GM23338 (cell line): ENCODE data around the gene WDR75. TPM values are rescaled to one million over a fixed set of nuclear protein-coding genes. Genes with fewer than 3 reads are reported as not detected.

Experiments
- ATAC-seq: fragments of 200-7000 bp; cut with Tn5 transposase; 3 replicates; pipeline ENCODE4 v1.9.1; 2020
- DNase-seq: peaks from one replicate; pipeline ENCODE4 v3.0.0-alpha.2; 2015; ENCODE audit warnings: low spot score
- H2AFZ ChIP-seq: fragments of 200-600 bp; sonication (generic); 2 replicates; pipeline ENCODE4 v1.8.0; 2016; ENCODE audit warnings: antibody characterized with exemption, mild to moderate bottlenecking, moderate library complexity
- H3F3A ChIP-seq: fragments of 200-600 bp; sonication (generic); replicated peaks from 2 replicates; pipeline ENCODE4 v1.8.0; 2017; ENCODE audit warnings: antibody characterized with exemption, mixed run types, low read depth
- H3K27ac ChIP-seq: fragments of 200-600 bp; sonication (generic); 2 replicates; pipeline ENCODE4 v1.6.1; 2016; ENCODE audit warnings: low read depth
- H3K27me3 ChIP-seq: fragments of 200-600 bp; sonication (generic); 2 replicates; pipeline ENCODE4 v1.8.0; 2016; ENCODE audit warnings: mild to moderate bottlenecking, mixed run types, moderate library complexity; ENCODE audit not compliant: insufficient read depth
- H3K36me3 ChIP-seq: fragments of 200-600 bp; sonication (generic); 2 replicates; pipeline ENCODE4 v1.8.0; 2016; ENCODE audit warnings: mild to moderate bottlenecking; ENCODE audit not compliant: insufficient read depth
- H3K4me1 ChIP-seq: fragments of 200-600 bp; sonication (generic); 2 replicates; pipeline ENCODE4 v1.8.0; 2016; ENCODE audit warnings: mild to moderate bottlenecking, moderate library complexity; ENCODE audit not compliant: insufficient read depth
- H3K4me2 ChIP-seq: fragments of 200-600 bp; sonication (generic); 2 replicates; pipeline ENCODE4 v1.7.1; 2017; ENCODE audit warnings: mixed run types
- H3K4me3 ChIP-seq: fragments of 200-600 bp; sonication (generic); 2 replicates; pipeline ENCODE4 v1.6.1; 2016; ENCODE audit warnings: mixed run types
- H3K79me2 ChIP-seq: fragments of 200-600 bp; sonication (generic); replicated peaks from 2 replicates; pipeline ENCODE4 v1.8.0; 2017; ENCODE audit warnings: mild to moderate bottlenecking; ENCODE audit not compliant: insufficient read depth
- H3K9me2 ChIP-seq: fragments of 200-600 bp; sonication (generic); 2 replicates; pipeline ENCODE4 v1.8.0; 2017; ENCODE audit not compliant: insufficient read depth
- H4K20me1 ChIP-seq: fragments of 200-600 bp; sonication (generic); replicated peaks from 2 replicates; pipeline ENCODE4 v1.8.0; 2017; ENCODE audit warnings: mild to moderate bottlenecking; ENCODE audit not compliant: insufficient read depth
- H3K27ac Mint-ChIP-seq: 2 replicates; pipeline ENCODE4 v1.8.0; 2020; ENCODE audit warnings: inconsistent platforms, mild to moderate bottlenecking, moderate library complexity, mixed read lengths
- H3K27me3 Mint-ChIP-seq: 3 replicates; pipeline ENCODE4 v1.8.0; 2022; ENCODE audit warnings: low read depth, mild to moderate bottlenecking, moderate library complexity, mixed read lengths, inconsistent platforms; ENCODE audit not compliant: insufficient read depth, poor library complexity
- H3K36me3 Mint-ChIP-seq: 3 replicates; pipeline ENCODE4 v1.8.0; 2021; ENCODE audit warnings: low read depth, mild to moderate bottlenecking, inconsistent platforms, moderate library complexity, mixed read lengths
- H3K4me1 Mint-ChIP-seq: 3 replicates; pipeline ENCODE4 v1.8.0; 2020; ENCODE audit warnings: mild to moderate bottlenecking, inconsistent platforms, mixed read lengths
- H3K4me3 Mint-ChIP-seq: 3 replicates; pipeline ENCODE4 v1.8.0; 2021; ENCODE audit warnings: moderate library complexity, mild to moderate bottlenecking, inconsistent platforms, mixed read lengths
- H3K9me3 Mint-ChIP-seq: 3 replicates; pipeline ENCODE4 v1.8.0; 2020; ENCODE audit warnings: moderate library complexity, mild to moderate bottlenecking, inconsistent platforms, mixed read lengths
- ETS1 ChIP-seq: IDR thresholded peaks from 2 replicates; pipeline ENCODE4 v1.6.1; 2016; ENCODE audit warnings: antibody characterized with exemption
- EZH2 ChIP-seq: fragments of 200-600 bp; sonication (generic); IDR thresholded peaks from one replicate; pipeline ENCODE4 v1.8.0; 2017; ENCODE audit warnings: antibody characterized with exemption, mild to moderate bottlenecking, low read depth; ENCODE audit not compliant: unreplicated experiment
- EZH2phosphoT487 ChIP-seq: fragments of 200-600 bp; sonication (generic); IDR thresholded peaks from one replicate; pipeline ENCODE4 v1.8.1; 2018; ENCODE audit warnings: antibody characterized with exemption; ENCODE audit not compliant: unreplicated experiment
- JUNB ChIP-seq: IDR thresholded peaks from one replicate; pipeline ENCODE4 v1.6.1; 2016; ENCODE audit warnings: antibody characterized with exemption; ENCODE audit not compliant: unreplicated experiment
- NANOG ChIP-seq: IDR thresholded peaks from 2 replicates; pipeline ENCODE4 v1.6.1; 2016; ENCODE audit warnings: antibody characterized with exemption, borderline replicate concordance
- POLR2AphosphoS5 ChIP-seq: IDR thresholded peaks from 2 replicates; pipeline ENCODE4 v1.6.1; 2016; ENCODE audit warnings: antibody characterized with exemption, low read depth
- STAT1 ChIP-seq: IDR thresholded peaks from one replicate; pipeline ENCODE4 v1.6.1; 2016; ENCODE audit warnings: antibody characterized with exemption; ENCODE audit not compliant: unreplicated experiment
- ZNF114 ChIP-seq: fragments of 250-450 bp; sonication (Bioruptor Pico); IDR thresholded peaks from 2 replicates; pipeline ENCODE4 v1.5.0; 2020; ENCODE audit warnings: mild to moderate bottlenecking, moderate library complexity
- ZNF331 ChIP-seq: fragments of 250-450 bp; sonication (Bioruptor Pico); IDR thresholded peaks from 2 replicates; pipeline ENCODE4 v1.5.0; 2020; ENCODE audit warnings: low read depth, mild to moderate bottlenecking, moderate library complexity
- polyA plus RNA-seq: library from polyadenylated mRNA; unstranded; fragments of >200 nt; fragmentation: Nextera tagmentation; extraction: Ambion mirVana; gene quantifications from 2 replicates; pipeline ENCODE4 v1.2.1, GENCODE V29; 2016
- total RNA-seq: library from RNA; depleted of rRNA; stranded (reverse); fragments of >200 nt; shearing (Covaris generic); gene quantifications from 2 replicates; pipeline ENCODE4 v1.2.3, GENCODE V29; 2014
- TF ChIP-seq, protein P1 (sequence below), 2 experiments: fragments of 200-600 bp in 1 of 2; sonication (generic) in 1 of 2; conservative IDR thresholded peaks; 2 replicates each; pipeline versions ENCODE4 v1.5.1 to v1.6.1; 2016 to 2017; ENCODE audit warnings: antibody characterized with exemption in 2 of 2, low read depth in 2 of 2, mild to moderate bottlenecking in 2 of 2, moderate library complexity in 1 of 2
- TF ChIP-seq, protein P2 (sequence below): fragments of 250-450 bp; sonication (Bioruptor Pico); IDR thresholded peaks from 2 replicates; pipeline ENCODE4 v1.5.0; 2020; ENCODE audit warnings: mild to moderate bottlenecking, moderate library complexity

Gene WDR75
- total and polyA plus RNA-seq, 2 experiments from 2014 or later = 57.2 to 80.9 TPM

- Mint-ChIP-seq H3K27me3 (no peaks in the 10 kb centered on the region), H3K36me3 (no peaks in the 10 kb centered on the region), H3K4me1 (peaks cover 15% of the 10 kb centered on the region), H3K4me3 (no peak overlapping the region), H3K9me3 (no peaks in the 10 kb centered on the region), H3K27ac (no peak overlapping the region)
- no peaks in the 10 kb centered on the region for H3K27me3 ChIP-seq
- no peak for DNase-seq
- no peaks in the 10 kb centered on the region for H3K9me2 ChIP-seq
- no peak overlapping the region for H3K4me2 ChIP-seq
- no peak overlapping the region for H3K27ac ChIP-seq
- TF ChIP-seq ETS1 (no peak), EZH2 (no peak), JUNB (no peak), POLR2AphosphoS5 (no peak), EZH2phosphoT487 (no peak), ZNF114 (CRISPR knock-in tag) (no peak), ZNF331 (CRISPR knock-in tag) (no peak), NANOG (no peak), STAT1 (no peak)
- TF ChIP-seq, protein P1, sequence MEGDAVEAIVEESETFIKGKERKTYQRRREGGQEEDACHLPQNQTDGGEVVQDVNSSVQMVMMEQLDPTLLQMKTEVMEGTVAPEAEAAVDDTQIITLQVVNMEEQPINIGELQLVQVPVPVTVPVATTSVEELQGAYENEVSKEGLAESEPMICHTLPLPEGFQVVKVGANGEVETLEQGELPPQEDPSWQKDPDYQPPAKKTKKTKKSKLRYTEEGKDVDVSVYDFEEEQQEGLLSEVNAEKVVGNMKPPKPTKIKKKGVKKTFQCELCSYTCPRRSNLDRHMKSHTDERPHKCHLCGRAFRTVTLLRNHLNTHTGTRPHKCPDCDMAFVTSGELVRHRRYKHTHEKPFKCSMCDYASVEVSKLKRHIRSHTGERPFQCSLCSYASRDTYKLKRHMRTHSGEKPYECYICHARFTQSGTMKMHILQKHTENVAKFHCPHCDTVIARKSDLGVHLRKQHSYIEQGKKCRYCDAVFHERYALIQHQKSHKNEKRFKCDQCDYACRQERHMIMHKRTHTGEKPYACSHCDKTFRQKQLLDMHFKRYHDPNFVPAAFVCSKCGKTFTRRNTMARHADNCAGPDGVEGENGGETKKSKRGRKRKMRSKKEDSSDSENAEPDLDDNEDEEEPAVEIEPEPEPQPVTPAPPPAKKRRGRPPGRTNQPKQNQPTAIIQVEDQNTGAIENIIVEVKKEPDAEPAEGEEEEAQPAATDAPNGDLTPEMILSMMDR (conservative IDR thresholded peaks at IDR 0.05; ENCODE audit: low read depth in 2 of 2) = no peak
- TF ChIP-seq, protein P2, sequence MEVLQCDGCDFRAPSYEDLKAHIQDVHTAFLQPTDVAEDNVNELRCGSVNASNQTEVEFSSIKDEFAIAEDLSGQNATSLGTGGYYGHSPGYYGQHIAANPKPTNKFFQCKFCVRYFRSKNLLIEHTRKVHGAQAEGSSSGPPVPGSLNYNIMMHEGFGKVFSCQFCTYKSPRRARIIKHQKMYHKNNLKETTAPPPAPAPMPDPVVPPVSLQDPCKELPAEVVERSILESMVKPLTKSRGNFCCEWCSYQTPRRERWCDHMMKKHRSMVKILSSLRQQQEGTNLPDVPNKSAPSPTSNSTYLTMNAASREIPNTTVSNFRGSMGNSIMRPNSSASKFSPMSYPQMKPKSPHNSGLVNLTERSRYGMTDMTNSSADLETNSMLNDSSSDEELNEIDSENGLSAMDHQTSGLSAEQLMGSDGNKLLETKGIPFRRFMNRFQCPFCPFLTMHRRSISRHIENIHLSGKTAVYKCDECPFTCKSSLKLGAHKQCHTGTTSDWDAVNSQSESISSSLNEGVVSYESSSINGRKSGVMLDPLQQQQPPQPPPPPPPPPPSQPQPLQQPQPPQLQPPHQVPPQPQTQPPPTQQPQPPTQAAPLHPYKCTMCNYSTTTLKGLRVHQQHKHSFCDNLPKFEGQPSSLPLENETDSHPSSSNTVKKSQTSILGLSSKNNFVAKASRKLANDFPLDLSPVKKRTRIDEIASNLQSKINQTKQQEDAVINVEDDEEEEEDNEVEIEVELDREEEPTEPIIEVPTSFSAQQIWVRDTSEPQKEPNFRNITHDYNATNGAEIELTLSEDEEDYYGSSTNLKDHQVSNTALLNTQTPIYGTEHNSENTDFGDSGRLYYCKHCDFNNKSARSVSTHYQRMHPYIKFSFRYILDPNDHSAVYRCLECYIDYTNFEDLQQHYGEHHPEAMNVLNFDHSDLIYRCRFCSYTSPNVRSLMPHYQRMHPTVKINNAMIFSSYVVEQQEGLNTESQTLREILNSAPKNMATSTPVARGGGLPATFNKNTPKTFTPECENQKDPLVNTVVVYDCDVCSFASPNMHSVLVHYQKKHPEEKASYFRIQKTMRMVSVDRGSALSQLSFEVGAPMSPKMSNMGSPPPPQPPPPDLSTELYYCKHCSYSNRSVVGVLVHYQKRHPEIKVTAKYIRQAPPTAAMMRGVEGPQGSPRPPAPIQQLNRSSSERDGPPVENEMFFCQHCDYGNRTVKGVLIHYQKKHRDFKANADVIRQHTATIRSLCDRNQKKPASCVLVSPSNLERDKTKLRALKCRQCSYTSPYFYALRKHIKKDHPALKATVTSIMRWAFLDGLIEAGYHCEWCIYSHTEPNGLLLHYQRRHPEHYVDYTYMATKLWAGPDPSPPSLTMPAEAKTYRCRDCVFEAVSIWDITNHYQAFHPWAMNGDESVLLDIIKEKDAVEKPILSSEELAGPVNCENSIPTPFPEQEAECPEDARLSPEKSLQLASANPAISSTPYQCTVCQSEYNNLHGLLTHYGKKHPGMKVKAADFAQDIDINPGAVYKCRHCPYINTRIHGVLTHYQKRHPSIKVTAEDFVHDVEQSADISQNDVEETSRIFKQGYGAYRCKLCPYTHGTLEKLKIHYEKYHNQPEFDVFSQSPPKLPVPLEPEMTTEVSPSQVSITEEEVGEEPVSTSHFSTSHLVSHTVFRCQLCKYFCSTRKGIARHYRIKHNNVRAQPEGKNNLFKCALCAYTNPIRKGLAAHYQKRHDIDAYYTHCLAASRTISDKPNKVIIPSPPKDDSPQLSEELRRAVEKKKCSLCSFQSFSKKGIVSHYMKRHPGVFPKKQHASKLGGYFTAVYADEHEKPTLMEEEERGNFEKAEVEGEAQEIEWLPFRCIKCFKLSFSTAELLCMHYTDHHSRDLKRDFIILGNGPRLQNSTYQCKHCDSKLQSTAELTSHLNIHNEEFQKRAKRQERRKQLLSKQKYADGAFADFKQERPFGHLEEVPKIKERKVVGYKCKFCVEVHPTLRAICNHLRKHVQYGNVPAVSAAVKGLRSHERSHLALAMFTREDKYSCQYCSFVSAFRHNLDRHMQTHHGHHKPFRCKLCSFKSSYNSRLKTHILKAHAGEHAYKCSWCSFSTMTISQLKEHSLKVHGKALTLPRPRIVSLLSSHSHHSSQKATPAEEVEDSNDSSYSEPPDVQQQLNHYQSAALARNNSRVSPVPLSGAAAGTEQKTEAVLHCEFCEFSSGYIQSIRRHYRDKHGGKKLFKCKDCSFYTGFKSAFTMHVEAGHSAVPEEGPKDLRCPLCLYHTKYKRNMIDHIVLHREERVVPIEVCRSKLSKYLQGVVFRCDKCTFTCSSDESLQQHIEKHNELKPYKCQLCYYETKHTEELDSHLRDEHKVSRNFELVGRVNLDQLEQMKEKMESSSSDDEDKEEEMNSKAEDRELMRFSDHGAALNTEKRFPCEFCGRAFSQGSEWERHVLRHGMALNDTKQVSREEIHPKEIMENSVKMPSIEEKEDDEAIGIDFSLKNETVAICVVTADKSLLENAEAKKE (CRISPR knock-in tag) = no peak
- no peaks in the 10 kb centered on the region for H3K36me3 ChIP-seq
- no peaks in the 10 kb centered on the region for H3K79me2 ChIP-seq
- H2AFZ ChIP-seq = no peak overlapping the region
- no peaks in the 10 kb centered on the region for H4K20me1 ChIP-seq
- peaks cover 10% of the 10 kb centered on the region; the same call in 1 of the 2 replicates for H3K4me1 ChIP-seq
- ATAC-seq = no peak
- no peaks in the 10 kb centered on the region for H3F3A ChIP-seq
- no peak overlapping the region for H3K4me3 ChIP-seq
These were observed 38.3 kb upstream of the WDR75 start for GRCh38 chr2:189402932-189403331.
